Stimulated activated memory B cell treated with anti-CD40 and anti-IgM and Interleukin-4, amounts not matched to agents 10 μg/mL and 1 μg/mL and 100 μg/mL, for 72 hours (primary cell): ENCODE results near the gene C12orf76.

Experiments used
- ATAC-seq: fragments of 150-1000 bp; cut with Tn5 transposase; 2 replicates; pipeline ENCODE4 v1.10.0; 2021
- H3K27ac Mint-ChIP-seq: one replicate; pipeline ENCODE4 v1.8.0; 2022; ENCODE audit warnings: mild to moderate bottlenecking, mixed read lengths
- H3K27me3 Mint-ChIP-seq: one replicate; pipeline ENCODE4 v1.8.0; 2022; ENCODE audit warnings: mixed read lengths
- H3K36me3 Mint-ChIP-seq: one replicate; pipeline ENCODE4 v1.8.0; 2022; ENCODE audit warnings: mixed read lengths
- H3K4me1 Mint-ChIP-seq: one replicate; pipeline ENCODE4 v1.8.0; 2022; ENCODE audit warnings: mixed read lengths
- H3K4me3 Mint-ChIP-seq: one replicate; pipeline ENCODE4 v1.8.0; 2022; ENCODE audit warnings: mild to moderate bottlenecking, moderate library complexity, mixed read lengths
- H3K9me3 Mint-ChIP-seq: one replicate; pipeline ENCODE4 v1.8.0; 2022; ENCODE audit warnings: mixed read lengths

Gene C12orf76

GRCh38 chr12:110047297-110047940, 903 bp downstream of the C12orf76 start:
- ATAC-seq = no peak
- Mint-ChIP-seq H3K27ac (peak overlapping the region; percentile 99), H3K36me3 (peaks cover 9% of the 10 kb centered on the region), H3K9me3 (no peaks in the 10 kb centered on the region), H3K4me3 (peak overlapping the region; percentile 89), H3K27me3 (no peaks in the 10 kb centered on the region), H3K4me1 (peaks cover 60% of the 10 kb centered on the region)

- Mint-ChIP-seq H3K36me3 (peaks cover 16% of the 10 kb centered on the region), H3K27ac (no peak overlapping the region), H3K27me3 (no peaks in the 10 kb centered on the region), H3K9me3 (no peaks in the 10 kb centered on the region), H3K4me1 (peaks cover 63% of the 10 kb centered on the region), H3K4me3 (peak overlapping the region; percentile 15)
- no peak for ATAC-seq
Measured at GRCh38 chr12:110046451-110047187, 1.7 kb downstream of the C12orf76 start.

- H3K27me3 Mint-ChIP-seq = no peaks in the 10 kb centered on the region
- no peak overlapping the region for H3K4me3 Mint-ChIP-seq
- H3K9me3 Mint-ChIP-seq = no peaks in the 10 kb centered on the region
- H3K36me3 Mint-ChIP-seq = peaks cover 28% of the 10 kb centered on the region
- no peak for ATAC-seq
- peak overlapping the region; percentile 82 for H3K27ac Mint-ChIP-seq
- peaks cover 47% of the 10 kb centered on the region for H3K4me1 Mint-ChIP-seq
Measured at GRCh38 chr12:110042264-110042663, 6.1 kb downstream of the C12orf76 start.

- Mint-ChIP-seq H3K36me3 (peaks cover 55% of the 10 kb centered on the region), H3K9me3 (no peaks in the 10 kb centered on the region), H3K27ac (peak overlapping the region; percentile 71), H3K27me3 (no peaks in the 10 kb centered on the region), H3K4me1 (peaks cover 45% of the 10 kb centered on the region), H3K4me3 (no peak overlapping the region)
- ATAC-seq = no peak
Measured at GRCh38 chr12:110039085-110039807, 9.1 kb downstream of the C12orf76 start.

GRCh38 chr12:110038741-110039084, 9.6 kb downstream of the C12orf76 start:
- Mint-ChIP-seq H3K4me1 (peaks cover 45% of the 10 kb centered on the region), H3K4me3 (no peak overlapping the region), H3K27me3 (no peaks in the 10 kb centered on the region), H3K36me3 (peaks cover 61% of the 10 kb centered on the region), H3K9me3 (no peaks in the 10 kb centered on the region), H3K27ac (peak overlapping the region; percentile 71)
- no peak for ATAC-seq

- Mint-ChIP-seq H3K36me3 (peaks cover 54% of the 10 kb centered on the region), H3K4me3 (no peak overlapping the region), H3K9me3 (no peaks in the 10 kb centered on the region), H3K27ac (peak overlapping the region; percentile 12), H3K4me1 (peaks cover 32% of the 10 kb centered on the region), H3K27me3 (no peaks in the 10 kb centered on the region)
- ATAC-seq = no peak
Measured at GRCh38 chr12:110037315-110037714, 11.0 kb downstream of the C12orf76 start.

GRCh38 chr12:110035534-110036104, 12.7 kb downstream of the C12orf76 start:
- Mint-ChIP-seq H3K27me3 (no peaks in the 10 kb centered on the region), H3K9me3 (no peaks in the 10 kb centered on the region), H3K36me3 (peaks cover 59% of the 10 kb centered on the region), H3K4me3 (no peak overlapping the region), H3K4me1 (peaks cover 31% of the 10 kb centered on the region), H3K27ac (peak overlapping the region; percentile 73)
- ATAC-seq = no peak

GRCh38 chr12:110033888-110034287, 14.4 kb downstream of the C12orf76 start:
- no peak overlapping the region for H3K27ac Mint-ChIP-seq
- no peak for ATAC-seq
- H3K4me3 Mint-ChIP-seq = no peak overlapping the region
- peaks cover 16% of the 10 kb centered on the region for H3K4me1 Mint-ChIP-seq
- peaks cover 58% of the 10 kb centered on the region for H3K36me3 Mint-ChIP-seq
- H3K9me3 Mint-ChIP-seq = no peaks in the 10 kb centered on the region
- H3K27me3 Mint-ChIP-seq = no peaks in the 10 kb centered on the region

GRCh38 chr12:110029290-110029815, 19.0 kb downstream of the C12orf76 start:
- Mint-ChIP-seq H3K27me3 (no peaks in the 10 kb centered on the region), H3K4me3 (no peak overlapping the region), H3K9me3 (no peaks in the 10 kb centered on the region), H3K4me1 (no peaks in the 10 kb centered on the region), H3K27ac (no peak overlapping the region), H3K36me3 (peaks cover 46% of the 10 kb centered on the region)
- ATAC-seq = no peak

GRCh38 chr12:110028323-110028722, 20.0 kb downstream of the C12orf76 start:
- Mint-ChIP-seq H3K36me3 (peaks cover 43% of the 10 kb centered on the region), H3K9me3 (no peaks in the 10 kb centered on the region), H3K4me1 (peaks cover 8% of the 10 kb centered on the region), H3K27ac (peak overlapping the region; percentile 22), H3K4me3 (no peak overlapping the region), H3K27me3 (no peaks in the 10 kb centered on the region)
- no peak for ATAC-seq

- Mint-ChIP-seq H3K4me1 (peaks cover 14% of the 10 kb centered on the region), H3K36me3 (peaks cover 60% of the 10 kb centered on the region), H3K27ac (peak overlapping the region; percentile 44), H3K4me3 (no peak overlapping the region), H3K9me3 (no peaks in the 10 kb centered on the region), H3K27me3 (no peaks in the 10 kb centered on the region)
- ATAC-seq = no peak
Measured at GRCh38 chr12:110024051-110024450, 24.3 kb downstream of the C12orf76 start.

GRCh38 chr12:110023059-110023980, 25.0 kb downstream of the C12orf76 start:
- peak overlapping the region; percentile 44 for H3K27ac Mint-ChIP-seq
- H3K9me3 Mint-ChIP-seq = no peaks in the 10 kb centered on the region
- no peak overlapping the region for H3K4me3 Mint-ChIP-seq
- ATAC-seq = no peak
- peaks cover 65% of the 10 kb centered on the region for H3K36me3 Mint-ChIP-seq
- H3K27me3 Mint-ChIP-seq = no peaks in the 10 kb centered on the region
- H3K4me1 Mint-ChIP-seq = peaks cover 14% of the 10 kb centered on the region

- Mint-ChIP-seq H3K4me1 (peaks cover 19% of the 10 kb centered on the region), H3K27ac (no peak overlapping the region), H3K9me3 (no peaks in the 10 kb centered on the region), H3K36me3 (peaks cover 60% of the 10 kb centered on the region), H3K4me3 (no peak overlapping the region), H3K27me3 (no peaks in the 10 kb centered on the region)
- no peak for ATAC-seq
Measured at GRCh38 chr12:110020956-110021355, 27.4 kb downstream of the C12orf76 start.

- no peaks in the 10 kb centered on the region for H3K9me3 Mint-ChIP-seq
- H3K4me3 Mint-ChIP-seq = no peak overlapping the region
- peaks cover 52% of the 10 kb centered on the region for H3K4me1 Mint-ChIP-seq
- ATAC-seq = no peak
- H3K27ac Mint-ChIP-seq = peak overlapping the region; percentile 73
- peaks cover 59% of the 10 kb centered on the region for H3K36me3 Mint-ChIP-seq
- H3K27me3 Mint-ChIP-seq = no peaks in the 10 kb centered on the region
Measured at GRCh38 chr12:110015132-110015531, 33.2 kb downstream of the C12orf76 start.
